Renal cortex interstitium (tissue), 15 donors: Measurements from ENCODE around the gene KCNQ2. TPM values are rescaled to one million over a fixed set of nuclear protein-coding genes. Genes with fewer than 3 reads are reported as not detected.
"Not testable (repeated sequence)": the region's sequence is repeated elsewhere in the genome, so short reads cannot be mapped to it uniquely, and the experiment has no call there.

Experiments
- DNase-seq, 11 donors: peaks; one replicate each; pipeline ENCODE4 v3.0.0-alpha.2; 2013; ENCODE audit warnings: low read depth in 9 of 11, low spot score in 4 of 11; ENCODE audit errors: extremely low read depth in 1 of 11
- long read RNA-seq, 16 experiments: transcript quantifications; one replicate each; lab custom pipeline, GENCODE V29; 2026
- polyA plus RNA-seq, 3 donors: library from polyadenylated mRNA; unstranded; fragments of 120-200 nt; gene quantifications; one replicate each; pipeline ENCODE4 v1.2.1, GENCODE V29; 2013; ENCODE audit not compliant: insufficient read length in 3 of 3

Gene KCNQ2
- 10 to 100 TPM in 1 of 3 donors, 1 to 10 TPM in 2; 7.2 to 10.9 (median 8.5) TPM for polyA plus RNA-seq
- long read RNA-seq, donor 1, partial matches to known transcripts = 0 of 3 reads
- long read RNA-seq, donor 1, other reads (novel, unspliced or antisense) = 0 of 3 reads
- long read RNA-seq, donor 2, partial matches to known transcripts = 707 of 737 reads
- long read RNA-seq, donor 2, other reads (novel, unspliced or antisense) = 29 of 737 reads
- long read RNA-seq, donor 3, partial matches to known transcripts = 0 of 3 reads
- long read RNA-seq, donor 3, other reads (novel, unspliced or antisense) = 0 of 3 reads
- long read RNA-seq, donor 4, partial matches to known transcripts = 0 of 2 reads
- long read RNA-seq, donor 4, other reads (novel, unspliced or antisense) = 0 of 2 reads
- long read RNA-seq, donor 5, partial matches to known transcripts = 0 of 2 reads
- long read RNA-seq, donor 5, other reads (novel, unspliced or antisense) = 0 of 2 reads
- long read RNA-seq, donor 6, partial matches to known transcripts = 0 of 2 reads
- long read RNA-seq, donor 6, other reads (novel, unspliced or antisense) = 0 of 2 reads
- long read RNA-seq, donor 7, partial matches to known transcripts = 0 of 2 reads
- long read RNA-seq, donor 7, other reads (novel, unspliced or antisense) = 0 of 2 reads
- long read RNA-seq, donor 8, partial matches to known transcripts = 1,598 of 1,660 reads
- long read RNA-seq, donor 8, other reads (novel, unspliced or antisense) = 58 of 1,660 reads
- long read RNA-seq, donor 9, partial matches to known transcripts = 0 of 3 reads
- long read RNA-seq, donor 9, other reads (novel, unspliced or antisense) = 0 of 3 reads
- long read RNA-seq, donor 10 = 0 reads
- long read RNA-seq, donor 11, partial matches to known transcripts = 0 of 1 reads
- long read RNA-seq, donor 11, other reads (novel, unspliced or antisense) = 0 of 1 reads
- long read RNA-seq, donor 12, partial matches to known transcripts = 0 of 1 reads
- long read RNA-seq, donor 12, other reads (novel, unspliced or antisense) = 0 of 1 reads
- long read RNA-seq, donor 13, transcript KCNQ2-201 (8 exons, 1,426 nt) = major isoform, 6 of 1,726 reads
- long read RNA-seq, donor 13, partial matches to known transcripts = 1,677 of 1,726 reads
- long read RNA-seq, donor 13, other reads (novel, unspliced or antisense) = 43 of 1,726 reads
- long read RNA-seq, donor 14, partial matches to known transcripts = 0 of 2 reads
- long read RNA-seq, donor 14, other reads (novel, unspliced or antisense) = 0 of 2 reads
- long read RNA-seq, donor 15, partial matches to known transcripts = 0 of 2 reads
- long read RNA-seq, donor 15, other reads (novel, unspliced or antisense) = 0 of 2 reads
- long read RNA-seq, donor 16, transcript KCNQ2-201 (8 exons, 1,426 nt) = major isoform, 6 of 6 reads
- long read RNA-seq, donor 16, partial matches to known transcripts = 0 of 6 reads
- long read RNA-seq, donor 16, other reads (novel, unspliced or antisense) = 0 of 6 reads

DNA sequence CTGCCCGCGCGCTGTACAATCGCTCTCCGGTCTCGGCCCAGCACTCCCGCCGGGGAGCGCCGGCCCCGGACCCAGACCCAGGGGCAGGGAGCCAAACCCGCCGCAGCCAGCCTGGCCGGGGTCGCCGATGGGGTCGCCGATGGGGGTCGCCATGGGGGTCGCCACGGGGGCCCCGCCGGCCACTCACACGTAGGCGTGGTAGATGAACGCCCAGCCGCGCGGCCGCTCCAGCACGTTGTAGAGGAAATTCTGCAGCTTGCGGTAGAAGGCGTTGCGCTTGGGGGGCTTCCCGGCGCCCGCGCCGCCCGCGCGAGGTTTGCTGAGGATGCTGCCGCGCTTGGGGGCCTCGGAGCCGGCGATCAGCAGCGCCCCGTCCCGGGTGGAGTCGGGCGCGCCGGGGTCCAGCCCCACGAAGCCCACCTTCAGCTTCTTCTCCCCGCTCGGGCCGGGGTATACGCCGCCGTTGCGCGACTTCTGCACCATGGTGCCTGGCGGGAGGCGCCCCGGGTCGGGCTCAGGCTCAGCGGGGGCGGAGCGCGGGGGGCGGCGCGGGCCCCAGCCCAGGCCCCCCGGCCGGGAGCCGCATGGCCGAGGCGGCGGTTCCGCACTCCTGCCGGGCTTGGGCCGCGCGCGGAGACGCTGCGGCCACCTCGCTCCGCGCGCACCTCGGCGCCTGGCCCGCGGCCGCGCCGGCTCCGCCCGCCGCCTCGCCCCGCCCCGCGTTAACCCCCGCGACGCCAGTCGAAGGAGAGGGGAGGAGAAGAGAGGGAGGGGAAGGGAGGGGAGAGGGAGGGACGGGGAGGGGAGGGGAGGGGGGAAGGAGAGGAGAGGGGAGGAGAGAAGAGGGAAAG is at the start of gene KCNQ2:
Gene KCNQ2 (minus strand): TSS at position 675 of the 851 bp plus-strand sequence. CDS start 192 bp downstream, at position 483.
- DNase-seq = no peak

DNA sequence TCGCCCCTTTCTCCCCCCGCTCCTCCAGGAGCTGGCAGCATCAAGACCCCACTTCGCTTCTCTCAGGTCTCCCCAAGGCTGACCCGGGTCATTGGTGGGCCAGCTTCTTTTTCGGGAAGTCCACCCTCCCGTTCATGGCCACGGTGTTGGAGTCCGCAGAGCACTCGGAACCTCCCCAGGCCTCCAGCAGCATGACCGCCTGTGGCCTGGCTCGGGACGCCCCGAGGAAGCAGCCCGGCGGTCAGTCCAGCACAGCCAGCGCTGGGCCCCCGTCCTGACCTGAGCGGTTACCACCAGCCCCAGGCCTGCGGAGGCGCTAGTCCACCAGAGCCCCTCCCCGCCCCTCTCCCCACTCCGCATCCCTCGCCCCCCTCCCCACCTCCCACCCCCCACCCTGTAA is 49.1 kb upstream of the KCNQ2 start:
- DNase-seq = no peak

DNA sequence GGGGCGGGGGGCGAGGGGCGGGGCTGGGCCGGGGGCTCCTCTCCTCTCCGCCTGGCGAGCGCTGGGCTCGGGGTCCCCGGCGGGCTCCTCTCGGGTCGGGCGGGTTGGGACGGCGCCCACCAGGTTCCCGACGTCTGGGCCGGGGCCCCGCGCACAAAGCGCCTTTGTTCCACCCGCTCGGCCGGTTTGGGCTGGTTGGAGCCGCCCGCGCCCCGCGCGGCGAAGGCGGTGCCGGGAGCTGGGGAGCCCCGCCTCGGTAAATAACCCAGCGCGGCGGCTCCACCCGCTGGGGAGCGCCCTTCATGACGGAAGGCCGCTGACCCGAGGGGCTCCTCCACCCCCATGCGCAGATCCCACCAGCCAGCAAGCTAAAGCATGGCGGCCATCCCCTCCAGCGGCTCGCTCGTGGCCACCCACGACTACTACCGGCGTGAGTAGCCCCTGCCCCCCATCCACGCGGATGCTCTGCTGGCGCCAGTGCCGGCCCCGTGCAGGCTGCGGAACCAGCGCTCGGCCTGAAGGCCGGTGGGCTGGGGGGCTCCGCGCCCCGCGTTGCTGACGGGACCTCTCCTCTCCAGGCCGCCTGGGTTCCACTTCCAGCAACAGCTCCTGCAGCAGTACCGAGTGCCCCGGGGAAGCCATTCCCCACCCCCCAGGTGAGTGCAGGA is 48.6 kb upstream of the KCNQ2 start:
- peak in 7 of 11 donors; percentile 59 to 75 (median 65) for DNase-seq

DNA sequence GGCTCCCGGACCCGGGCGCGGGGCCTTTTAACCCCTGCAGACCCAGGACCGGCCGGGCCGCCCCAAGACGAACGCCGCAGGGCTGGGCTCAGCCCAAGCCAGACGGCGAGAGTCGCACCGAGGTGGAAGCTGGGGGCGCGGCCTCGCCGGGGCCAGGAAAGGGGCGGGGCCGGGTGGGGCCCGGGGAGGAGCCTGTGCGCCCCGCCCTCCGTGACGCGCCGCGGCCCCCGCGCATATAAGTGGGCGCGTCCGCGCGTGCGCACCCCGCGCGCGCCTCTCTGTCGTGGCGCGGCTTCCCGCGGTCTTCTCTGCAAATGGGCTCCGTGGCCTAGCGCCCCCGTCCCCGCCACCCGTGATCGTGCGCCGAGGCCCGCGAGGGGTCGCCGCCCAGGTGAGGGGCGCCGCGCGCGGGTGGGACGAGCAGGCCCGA is 48.1 kb upstream of the KCNQ2 start, which contains the start of gene PPDPF:
Gene PPDPF (plus strand): TSS at position 262 of the 430 bp plus-strand sequence. CDS start 544 bp downstream, outside the sequence.
- DNase-seq = peak in 9 of 11 donors; percentile 60 to 87 (median 78)

- DNase-seq = peak in 4 of 11 donors; percentile 41 to 61 (median 44)
Measured at GRCh38 chr20:63519668-63520503, 47.4 kb upstream of the KCNQ2 start.

- DNase-seq = no peak
Measured at GRCh38 chr20:63518946-63519667, 46.7 kb upstream of the KCNQ2 start.

DNA sequence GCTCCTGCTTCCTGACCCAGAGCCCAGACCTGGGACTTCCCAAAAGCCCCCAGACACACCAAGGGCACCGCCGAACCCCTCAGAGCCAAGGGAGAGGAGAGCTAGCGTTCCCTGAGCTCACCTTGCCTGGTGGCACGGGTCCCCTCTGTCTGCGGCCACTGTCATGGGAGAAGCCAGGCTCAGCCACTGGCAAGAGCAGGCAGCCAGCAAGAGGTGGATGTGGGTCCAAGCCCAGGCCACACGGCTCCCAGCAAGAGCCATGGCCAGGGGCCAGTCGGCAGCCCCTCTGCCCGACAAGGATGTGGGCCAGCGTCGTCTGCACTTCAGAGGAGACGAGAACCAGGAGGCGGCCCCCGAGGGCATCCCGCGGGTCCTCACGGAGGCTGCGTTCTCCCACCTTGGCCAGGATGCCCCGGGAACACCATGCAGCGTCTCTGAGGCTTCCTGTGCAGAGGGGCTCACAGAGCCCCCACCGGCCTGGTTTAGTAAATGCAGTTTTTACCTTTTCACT is 46.0 kb upstream of the KCNQ2 start:
- DNase-seq = no peak

- no peak for DNase-seq
Measured at GRCh38 chr20:63517376-63518309, 45.2 kb upstream of the KCNQ2 start.

DNA sequence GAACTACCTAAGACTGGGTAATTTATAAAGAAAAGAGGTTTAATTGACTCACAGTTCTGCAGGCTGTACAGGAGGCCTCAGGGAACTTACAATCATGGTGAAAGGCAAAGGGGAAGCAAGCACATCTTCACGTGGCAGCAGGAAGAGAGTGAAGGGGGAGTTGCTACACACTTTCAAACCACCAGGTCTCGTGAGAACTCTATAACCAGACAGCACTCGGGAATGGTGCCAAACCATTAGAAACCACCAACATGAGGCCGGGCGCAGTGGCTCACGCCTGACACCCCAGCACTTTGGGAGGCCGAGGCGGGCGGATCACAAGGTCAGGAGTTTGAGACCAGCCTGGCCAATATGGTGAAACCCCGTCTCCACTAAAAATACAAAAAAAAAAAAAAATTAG is 42.1 kb upstream of the KCNQ2 start:
- DNase-seq = not testable (repeated sequence)

GRCh38 chr20:63513207-63513606 is 40.8 kb upstream of the KCNQ2 start:
- no peak for DNase-seq

DNA sequence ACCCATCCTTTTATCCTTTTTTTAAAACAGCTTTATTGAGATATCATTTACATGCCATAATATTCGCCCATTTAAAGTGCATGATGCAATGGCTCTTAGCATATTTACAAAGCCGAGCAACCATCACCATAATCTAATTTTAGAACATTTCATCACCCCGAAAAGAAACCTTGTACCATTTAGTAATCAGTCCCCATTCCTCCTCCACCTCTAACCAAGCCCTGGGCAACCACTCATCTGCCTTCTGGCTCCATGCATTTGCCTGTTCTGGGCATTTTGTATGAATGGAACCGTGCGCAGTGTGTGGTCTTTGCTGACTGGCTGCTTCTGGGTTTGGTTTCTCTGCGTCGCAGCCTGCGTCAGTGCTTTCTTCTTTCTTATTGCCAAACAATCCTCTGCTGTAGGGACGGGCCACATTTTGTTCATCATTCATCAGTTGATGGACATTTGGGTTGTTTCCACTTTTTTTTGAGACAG is 36.7 kb upstream of the KCNQ2 start:
- DNase-seq = no peak

- DNase-seq = no peak
Measured at GRCh38 chr20:63508072-63508768, 35.8 kb upstream of the KCNQ2 start.

DNA sequence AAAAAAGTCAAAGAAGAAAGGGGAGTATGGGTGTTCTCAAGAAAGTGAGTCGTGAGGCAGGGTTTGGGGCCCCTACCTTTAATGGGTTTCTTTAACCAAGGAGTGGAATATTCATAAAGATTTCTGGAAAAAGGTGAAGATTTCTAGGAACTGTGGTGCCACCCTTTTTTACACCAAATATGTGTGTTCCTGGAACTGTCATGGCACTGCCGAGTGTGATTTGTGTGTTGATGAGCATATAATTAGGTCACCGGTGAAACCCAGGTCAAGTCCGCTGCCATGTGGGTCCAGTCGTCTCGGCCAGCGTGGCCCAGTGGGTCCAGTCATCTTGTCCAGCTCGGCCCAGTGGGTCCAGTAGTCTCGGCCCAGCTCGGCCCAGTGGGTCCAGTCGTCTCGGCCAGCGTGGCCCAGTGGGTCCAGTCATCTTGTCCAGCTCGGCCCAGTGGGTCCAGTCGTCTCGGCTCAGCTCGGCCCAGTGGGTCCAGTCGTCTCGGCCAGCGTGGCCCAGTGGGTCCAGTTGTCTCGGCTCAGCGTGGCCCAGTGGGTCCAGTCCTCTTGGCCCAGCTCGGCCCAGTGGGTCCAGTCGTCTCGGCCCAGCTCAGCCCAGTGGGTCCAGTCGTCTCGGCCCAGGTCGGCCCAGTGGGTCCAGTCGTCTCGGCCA is 34.8 kb upstream of the KCNQ2 start:
- DNase-seq = no peak
